ENCODE results near the gene DPP6.

Gene DPP6

DNA sequence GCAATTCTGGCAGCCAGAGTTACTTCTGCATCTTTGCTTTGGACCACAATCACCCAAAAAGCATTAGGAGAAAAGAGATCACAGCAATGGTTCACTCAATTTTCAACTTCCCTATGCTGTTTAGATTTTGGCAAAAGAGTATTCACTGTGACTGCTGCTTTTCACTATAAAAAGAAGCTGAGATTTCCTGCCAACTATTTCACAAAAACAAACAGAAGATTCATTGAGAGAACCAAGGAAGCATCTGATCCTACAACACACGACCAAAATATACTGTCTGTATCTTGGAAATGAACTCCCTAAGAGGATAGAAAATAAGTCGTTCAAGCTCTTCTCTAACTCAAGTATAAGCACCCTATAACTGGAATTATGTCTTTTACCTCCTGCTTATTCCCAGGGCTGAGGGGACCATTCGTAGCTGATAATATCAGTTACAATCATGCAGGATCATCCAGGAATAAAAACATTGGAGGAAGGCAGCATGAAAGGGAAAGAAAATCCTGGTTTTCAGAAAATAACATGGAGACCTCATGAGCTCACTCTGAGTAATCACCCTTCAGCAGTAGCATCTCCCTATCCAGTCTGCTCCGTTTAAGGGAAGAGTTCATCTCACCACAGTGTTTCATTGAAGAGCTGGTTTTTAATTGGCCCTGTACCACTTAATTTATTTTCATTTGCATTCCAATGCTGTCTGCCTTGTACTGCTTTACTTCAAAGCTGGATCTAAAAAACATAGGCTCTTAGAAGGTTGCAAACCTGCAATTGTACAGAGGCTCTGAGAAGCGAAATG is 694.6 kb downstream of the DPP6 start:
- TF ChIP-seq, protein P1, sequence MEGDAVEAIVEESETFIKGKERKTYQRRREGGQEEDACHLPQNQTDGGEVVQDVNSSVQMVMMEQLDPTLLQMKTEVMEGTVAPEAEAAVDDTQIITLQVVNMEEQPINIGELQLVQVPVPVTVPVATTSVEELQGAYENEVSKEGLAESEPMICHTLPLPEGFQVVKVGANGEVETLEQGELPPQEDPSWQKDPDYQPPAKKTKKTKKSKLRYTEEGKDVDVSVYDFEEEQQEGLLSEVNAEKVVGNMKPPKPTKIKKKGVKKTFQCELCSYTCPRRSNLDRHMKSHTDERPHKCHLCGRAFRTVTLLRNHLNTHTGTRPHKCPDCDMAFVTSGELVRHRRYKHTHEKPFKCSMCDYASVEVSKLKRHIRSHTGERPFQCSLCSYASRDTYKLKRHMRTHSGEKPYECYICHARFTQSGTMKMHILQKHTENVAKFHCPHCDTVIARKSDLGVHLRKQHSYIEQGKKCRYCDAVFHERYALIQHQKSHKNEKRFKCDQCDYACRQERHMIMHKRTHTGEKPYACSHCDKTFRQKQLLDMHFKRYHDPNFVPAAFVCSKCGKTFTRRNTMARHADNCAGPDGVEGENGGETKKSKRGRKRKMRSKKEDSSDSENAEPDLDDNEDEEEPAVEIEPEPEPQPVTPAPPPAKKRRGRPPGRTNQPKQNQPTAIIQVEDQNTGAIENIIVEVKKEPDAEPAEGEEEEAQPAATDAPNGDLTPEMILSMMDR (IDR thresholded peaks at IDR 0.05; ENCODE audit: low read depth, low read length, missing control alignments), result no peak
- no peak overlapping the region for H3K4me3 ChIP-seq (ENCODE audit: low read depth, low read length)
- H3K36me3 ChIP-seq (replicated peaks), result no peaks in the 10 kb centered on the region
- in situ Hi-C loops (cut with HindIII; ENCODE audit: low pct_ligation_motif_present, low sequenced_read_pairs), result no loop called here
- DNase-seq, result no peak
- H3K27me3 ChIP-seq (replicated peaks), result no peaks in the 10 kb centered on the region
- no peak overlapping the region for H3K27ac ChIP-seq

DNA sequence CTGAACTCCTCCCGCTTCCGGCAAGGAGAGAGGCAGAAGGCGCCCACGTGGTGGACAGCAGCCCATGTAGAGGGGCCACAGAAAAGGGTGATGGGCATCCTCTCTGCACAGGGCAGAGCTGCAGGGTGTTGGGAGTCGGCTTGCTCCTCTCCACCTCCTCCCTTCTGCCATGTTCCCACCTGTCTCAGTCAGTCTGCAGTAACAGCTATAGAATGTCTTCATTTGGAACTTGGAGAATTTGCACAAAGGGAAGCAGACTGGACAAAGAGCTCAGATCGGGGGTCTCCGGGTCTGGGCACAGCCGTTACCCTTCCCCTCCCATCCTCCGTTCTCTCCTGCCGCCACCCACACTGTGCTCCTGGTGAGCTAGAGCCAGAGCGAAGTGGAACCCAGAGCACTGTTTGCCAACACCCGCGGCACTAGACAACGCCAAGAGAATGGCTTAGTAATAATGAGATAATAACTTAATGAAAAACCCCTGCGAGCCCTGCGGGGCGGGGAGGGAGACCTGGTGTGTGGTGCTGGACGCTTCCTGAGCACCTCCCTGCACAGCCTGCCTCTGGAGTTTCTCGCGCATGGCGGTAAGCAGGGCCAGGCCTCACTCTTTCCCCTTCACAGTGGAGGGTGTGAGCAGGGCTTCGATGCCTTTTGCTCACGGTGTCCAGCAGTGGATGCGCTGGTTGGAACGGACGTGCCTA is 696.0 kb downstream of the DPP6 start:
- no peak overlapping the region for H3K27ac ChIP-seq
- no peak overlapping the region for H3K4me3 ChIP-seq (ENCODE audit: low read depth, low read length)
- DNase-seq, result no peak
- TF ChIP-seq, protein P1 (IDR thresholded peaks at IDR 0.05; ENCODE audit: low read depth, low read length, missing control alignments), result no peak
- no peaks in the 10 kb centered on the region for H3K36me3 ChIP-seq (replicated peaks)
- H3K27me3 ChIP-seq (replicated peaks), result no peaks in the 10 kb centered on the region
- in situ Hi-C loops (cut with HindIII; ENCODE audit: low pct_ligation_motif_present, low sequenced_read_pairs), result no loop called here

DNA sequence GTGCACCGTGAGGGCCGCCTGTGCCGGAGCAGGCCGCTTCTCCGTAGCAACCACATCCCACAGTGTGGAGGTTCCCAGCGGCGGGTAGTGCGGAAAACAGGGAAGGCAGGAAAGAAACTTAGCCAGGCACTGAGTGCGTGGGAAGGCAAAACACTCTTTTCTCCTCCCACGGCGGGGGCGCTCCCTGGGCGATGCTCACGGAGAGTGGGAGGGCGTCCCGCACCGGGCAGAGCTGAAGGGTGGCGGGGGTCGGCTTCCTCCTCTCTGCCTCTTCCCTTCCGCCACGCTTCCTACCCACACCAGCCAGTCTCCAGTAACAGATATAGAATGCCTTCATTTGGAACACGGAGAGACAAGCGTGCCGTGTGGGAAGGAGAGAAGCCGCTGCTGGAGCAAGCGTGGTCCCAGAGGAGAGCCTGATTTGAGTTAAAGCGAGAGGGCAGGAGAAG is 698.2 kb downstream of the DPP6 start:
- DNase-seq, result no peak
- TF ChIP-seq, protein P1 (IDR thresholded peaks at IDR 0.05; ENCODE audit: low read depth, low read length, missing control alignments), result no peak
- Histone ChIP-seq H3K4me3 (ENCODE audit: low read depth, low read length) (no peak overlapping the region), H3K36me3 (replicated peaks) (no peaks in the 10 kb centered on the region), H3K27me3 (replicated peaks) (no peaks in the 10 kb centered on the region), H3K27ac (no peak overlapping the region)
- in situ Hi-C loops (cut with HindIII; ENCODE audit: low pct_ligation_motif_present, low sequenced_read_pairs), result no loop called here

DNA sequence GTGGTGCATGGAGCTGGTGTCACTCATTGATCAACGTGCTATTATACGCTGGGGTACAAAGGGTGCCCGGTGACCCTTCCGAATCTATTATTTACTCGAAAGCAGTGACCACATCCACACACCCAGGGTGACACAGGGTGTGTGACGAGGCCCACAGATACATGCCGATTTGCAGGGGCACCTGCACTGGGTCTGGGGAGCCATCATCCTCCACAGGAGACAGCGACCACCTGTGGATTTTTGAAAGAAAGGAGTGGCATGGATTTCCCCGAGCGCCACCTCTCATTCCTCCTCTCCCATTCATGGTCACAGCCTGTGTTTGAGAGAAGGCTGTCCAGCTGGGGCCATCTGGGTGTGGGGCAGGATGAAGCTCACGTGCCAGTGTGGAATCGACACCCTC is 701.0 kb downstream of the DPP6 start:
- Histone ChIP-seq H3K36me3 (replicated peaks) (no peaks in the 10 kb centered on the region), H3K27ac (no peak overlapping the region), H3K27me3 (replicated peaks) (no peaks in the 10 kb centered on the region), H3K4me3 (ENCODE audit: low read depth, low read length) (no peak overlapping the region)
- TF ChIP-seq, protein P1 (IDR thresholded peaks at IDR 0.05; ENCODE audit: low read depth, low read length, missing control alignments), result no peak
- DNase-seq, result no peak
- in situ Hi-C loops (cut with HindIII; ENCODE audit: low pct_ligation_motif_present, low sequenced_read_pairs), result no loop called here

DNA sequence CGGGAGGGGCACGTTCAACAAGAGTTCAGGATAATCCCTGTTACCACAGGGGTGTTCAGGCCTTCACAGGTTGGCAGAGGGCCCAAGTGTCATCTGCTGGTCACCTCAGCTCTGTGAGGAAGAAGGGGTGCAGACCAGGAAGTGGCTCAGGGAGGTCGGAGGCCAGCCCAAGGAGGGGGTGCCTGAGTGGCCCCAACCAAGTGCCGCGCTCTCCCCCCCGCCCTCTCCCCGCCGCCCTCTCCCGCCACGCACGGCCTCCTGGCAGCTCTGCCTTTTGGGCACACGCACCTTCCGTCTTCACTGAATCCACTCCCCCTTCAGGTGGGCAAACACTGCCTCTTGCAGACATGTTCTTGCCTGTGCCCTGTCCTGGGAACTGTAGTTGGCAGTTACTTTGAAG is 705.6 kb downstream of the DPP6 start:
- DNase-seq, result no peak
- no peaks in the 10 kb centered on the region for H3K27me3 ChIP-seq (replicated peaks)
- no peaks in the 10 kb centered on the region for H3K36me3 ChIP-seq (replicated peaks)
- in situ Hi-C loops (cut with HindIII; ENCODE audit: low pct_ligation_motif_present, low sequenced_read_pairs), result no loop called here
- no peak overlapping the region for H3K27ac ChIP-seq
- H3K4me3 ChIP-seq (ENCODE audit: low read depth, low read length), result no peak overlapping the region
- TF ChIP-seq, protein P1 (IDR thresholded peaks at IDR 0.05; ENCODE audit: low read depth, low read length, missing control alignments), result no peak

Data from brain microvascular endothelial cell (primary cell).